Measurements from ENCODE around the gene ASCL2.

Gene ASCL2

DNA sequence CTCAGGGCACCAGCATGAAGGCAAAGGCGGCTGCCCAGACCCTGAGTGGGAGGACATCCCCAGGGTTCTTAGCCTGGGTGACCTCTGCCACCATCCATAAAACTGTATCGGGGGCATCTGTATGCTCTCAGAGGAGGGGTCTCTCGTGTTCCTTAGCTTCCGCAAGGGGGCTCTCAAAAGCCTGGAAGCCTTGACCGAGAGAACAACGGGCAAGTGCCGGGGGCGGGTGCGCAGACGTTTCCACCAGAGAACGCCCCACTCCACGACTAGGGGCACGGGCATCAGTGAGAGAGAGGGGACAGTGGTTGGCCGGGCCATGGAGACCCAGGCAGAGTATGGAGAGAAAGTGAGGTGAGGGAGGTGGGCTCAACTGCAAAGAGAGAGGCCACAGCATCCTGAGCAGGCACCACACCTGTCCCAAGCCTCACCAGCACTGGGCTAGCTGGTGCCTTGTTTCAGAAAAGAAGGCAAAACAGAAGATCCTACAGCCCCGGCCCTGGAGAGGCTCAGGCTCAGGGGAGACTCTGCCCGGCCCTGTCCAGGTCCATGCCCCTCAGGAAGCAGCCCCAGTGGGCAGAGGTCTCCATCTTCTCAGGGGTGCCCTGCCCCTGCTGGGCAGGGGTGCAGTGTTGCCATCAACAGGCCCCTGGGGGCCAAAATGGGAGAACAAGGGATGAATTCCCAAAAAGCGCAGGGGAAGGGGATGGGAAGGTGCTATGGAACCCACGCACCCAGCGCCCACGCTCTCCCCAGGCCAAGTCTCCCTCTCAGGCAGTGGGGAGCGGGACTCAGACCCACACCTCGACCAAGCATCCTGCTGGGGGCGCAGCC lies 37.3 kb upstream of the ASCL2 start:
- DNase-seq = peak; percentile 26

DNA sequence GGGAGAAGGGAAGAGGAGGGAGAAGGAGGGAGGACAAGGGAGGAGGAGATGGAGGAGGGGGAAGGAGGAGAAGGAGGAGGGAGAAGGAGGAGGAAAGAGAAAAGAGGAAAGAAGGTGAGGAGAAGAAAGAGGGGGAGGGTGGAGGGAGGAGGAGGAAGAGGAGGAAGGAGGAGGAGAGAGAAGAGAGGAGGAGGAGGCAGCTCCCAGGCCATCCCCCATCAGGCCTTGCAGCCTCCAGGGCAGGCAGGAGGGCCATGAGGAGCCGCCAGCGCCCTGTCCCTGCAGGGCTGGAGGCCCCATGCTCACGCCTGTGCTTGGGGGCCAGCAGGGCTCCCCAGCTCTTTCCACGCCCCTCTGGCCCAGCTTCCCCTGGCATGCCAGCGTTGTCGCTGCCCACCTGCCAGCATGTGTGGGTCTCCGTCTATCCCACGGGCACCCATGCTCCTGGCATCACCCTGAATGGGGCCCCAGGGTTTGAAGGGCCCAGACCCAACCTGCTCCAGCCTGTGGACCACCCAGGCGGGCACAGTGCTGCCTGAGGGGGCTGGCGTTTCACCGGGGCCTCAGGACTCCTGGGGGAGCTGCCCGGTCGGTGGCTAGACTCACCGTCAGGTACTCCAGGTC lies 36.6 kb upstream of the ASCL2 start:
- peak; percentile 80 for DNase-seq

DNA sequence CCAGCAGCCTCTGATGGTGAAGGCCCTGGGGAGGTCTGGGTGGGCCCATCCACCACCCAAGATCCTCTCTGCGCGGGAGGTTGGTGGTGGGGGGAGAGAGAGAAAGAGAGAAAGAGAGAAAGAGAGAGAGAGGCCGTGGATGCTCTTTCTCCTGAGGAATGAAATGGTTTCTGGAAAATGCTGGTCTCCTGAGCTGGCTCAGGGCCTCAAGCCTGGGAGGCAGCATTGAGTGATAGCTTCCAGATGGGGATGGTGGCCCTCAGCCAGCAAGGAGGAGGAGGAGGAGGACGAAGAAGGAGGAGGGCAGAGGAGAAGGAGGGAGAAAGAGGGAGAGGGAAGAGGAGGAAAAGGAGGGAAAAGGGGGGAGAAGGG lies 36.0 kb upstream of the ASCL2 start:
- peak; percentile 95 for DNase-seq

DNA sequence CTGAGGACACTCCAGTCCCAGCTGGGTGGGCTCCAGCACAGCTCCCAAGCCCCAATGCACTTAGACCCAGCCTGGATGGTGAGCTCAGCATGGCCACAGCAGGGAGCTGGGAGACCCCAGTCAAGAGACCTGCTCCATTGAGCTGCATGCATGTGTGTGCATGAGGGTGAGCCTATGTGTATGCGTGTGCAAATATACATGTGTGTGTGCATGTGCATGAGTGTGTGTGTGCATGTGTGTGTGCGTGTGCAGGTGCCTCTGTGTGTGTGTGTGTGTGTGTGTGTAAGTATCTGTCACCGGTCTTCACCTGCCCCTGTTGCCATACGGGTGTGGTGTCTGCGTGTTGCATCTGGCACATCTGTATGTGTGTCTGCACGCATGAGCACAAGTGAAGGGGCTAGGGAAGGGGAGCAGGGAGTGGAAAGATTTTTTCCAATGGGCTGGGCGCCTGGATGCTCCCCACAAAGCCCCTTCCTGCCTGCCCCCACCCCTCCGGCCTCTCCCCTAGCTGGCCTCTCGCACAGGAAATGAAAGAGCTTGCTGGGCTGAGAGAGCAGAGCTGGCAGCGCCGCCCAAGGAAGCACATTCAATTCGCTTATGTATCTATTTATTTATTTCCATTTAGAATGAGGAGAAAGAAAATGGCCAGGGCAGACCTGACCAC lies 35.5 kb upstream of the ASCL2 start:
- peak; percentile 96 for DNase-seq

DNA sequence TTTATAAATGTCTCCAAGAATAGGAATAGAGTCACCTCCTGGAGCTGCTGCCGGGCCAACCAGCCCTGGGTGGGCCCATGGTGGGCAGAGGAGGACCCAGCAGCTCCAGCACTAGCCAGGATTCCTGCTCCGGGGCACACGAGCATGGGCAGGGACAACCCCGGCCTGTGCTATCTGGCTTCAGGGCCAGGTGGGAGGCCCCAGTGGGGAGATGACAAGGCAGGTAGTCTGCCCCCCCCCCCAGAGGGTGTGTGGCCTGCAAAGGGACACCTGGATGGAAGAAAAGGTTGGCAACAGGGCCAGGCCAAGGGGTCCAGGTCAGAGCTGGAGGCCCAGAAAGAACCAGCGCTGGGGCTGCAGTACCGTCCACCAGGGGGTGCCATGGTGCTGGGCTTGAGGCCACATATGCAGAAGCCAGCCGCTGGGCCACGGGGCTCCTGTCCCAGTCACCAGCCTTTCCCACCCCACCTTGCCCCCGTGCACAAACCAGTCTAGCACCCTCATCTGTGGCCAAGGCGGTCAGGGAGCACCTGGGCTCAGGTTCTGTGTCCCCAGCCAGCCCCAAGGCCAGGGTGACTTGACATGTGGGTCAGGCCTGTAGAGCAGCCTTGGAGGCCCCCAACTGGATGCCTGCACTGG lies 34.9 kb upstream of the ASCL2 start:
- DNase-seq = peak; percentile 83

DNA sequence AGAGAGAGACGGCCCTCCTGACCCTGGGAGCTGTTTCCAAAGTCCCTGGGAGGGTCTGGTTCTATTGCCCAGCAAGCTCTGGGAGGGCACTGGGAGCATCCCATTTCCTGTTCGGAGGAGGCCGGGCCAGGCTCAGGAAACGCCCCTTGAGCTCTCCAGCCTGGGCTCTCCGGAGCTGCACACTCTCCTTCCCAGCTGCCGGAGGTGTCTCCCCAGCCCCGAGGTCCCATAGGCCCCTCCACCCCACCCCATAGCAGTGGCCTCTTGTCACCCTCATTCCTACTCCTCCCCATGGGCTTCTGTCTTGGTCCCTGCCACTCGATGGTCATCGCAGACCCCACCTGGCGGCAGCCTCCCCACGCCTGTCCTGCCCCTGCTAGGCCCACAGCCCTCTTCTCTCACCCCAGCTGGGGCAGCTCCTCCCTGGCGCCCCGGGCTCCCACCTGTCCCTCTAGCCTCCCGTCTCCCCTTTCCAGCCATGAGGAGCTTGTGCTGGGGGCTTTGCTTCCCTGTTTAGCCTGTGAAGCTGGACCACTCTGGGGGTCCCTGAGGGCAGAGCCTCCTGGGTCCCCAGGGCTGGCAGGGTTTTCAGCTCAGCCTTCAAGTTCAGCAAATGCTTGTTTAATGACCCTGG lies 34.2 kb upstream of the ASCL2 start:
- peak; percentile 43 for DNase-seq

DNA sequence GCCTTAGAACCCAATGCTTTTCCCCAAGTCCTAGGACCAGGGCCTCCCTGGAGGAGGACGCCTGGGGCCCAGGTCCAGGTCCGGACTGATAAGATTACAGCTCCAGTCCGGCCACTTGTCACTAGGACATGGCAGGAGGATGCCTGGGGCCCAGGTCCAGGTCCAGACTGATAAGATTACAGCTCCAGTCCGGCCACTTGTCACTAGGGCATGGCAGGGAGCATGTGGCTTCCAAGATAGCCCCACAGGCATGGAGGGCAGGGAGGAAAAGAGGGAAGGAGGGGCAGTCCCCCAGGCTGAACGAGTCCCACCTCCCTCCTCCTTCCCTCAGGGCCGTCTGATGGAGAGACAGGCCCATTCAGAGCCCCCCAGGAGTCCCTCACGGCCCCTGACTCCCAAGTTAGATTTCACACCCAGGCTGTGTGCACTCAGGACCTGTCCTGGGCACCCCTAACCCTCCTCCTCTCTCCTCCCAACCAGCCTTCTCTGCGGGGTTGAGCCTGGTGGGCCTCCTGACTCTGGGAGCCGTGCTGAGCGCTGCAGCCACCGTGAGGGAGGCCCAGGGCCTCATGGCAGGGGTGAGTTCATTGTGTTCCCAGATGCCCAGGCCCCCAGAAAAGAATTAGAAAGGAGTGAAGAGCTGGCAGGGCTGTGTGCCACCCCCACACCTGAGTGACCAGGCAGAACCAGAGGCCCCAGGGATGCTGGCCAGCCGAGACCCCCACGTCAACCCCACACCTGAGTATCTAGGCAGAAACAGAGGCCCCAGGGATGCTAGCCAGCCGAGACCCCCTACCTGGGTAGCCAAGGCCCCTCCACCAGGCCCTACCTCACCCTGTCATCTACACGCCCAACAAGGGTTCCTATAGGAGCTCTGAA lies 33.5 kb upstream of the ASCL2 start:
- peak; percentile 35 for DNase-seq

DNA sequence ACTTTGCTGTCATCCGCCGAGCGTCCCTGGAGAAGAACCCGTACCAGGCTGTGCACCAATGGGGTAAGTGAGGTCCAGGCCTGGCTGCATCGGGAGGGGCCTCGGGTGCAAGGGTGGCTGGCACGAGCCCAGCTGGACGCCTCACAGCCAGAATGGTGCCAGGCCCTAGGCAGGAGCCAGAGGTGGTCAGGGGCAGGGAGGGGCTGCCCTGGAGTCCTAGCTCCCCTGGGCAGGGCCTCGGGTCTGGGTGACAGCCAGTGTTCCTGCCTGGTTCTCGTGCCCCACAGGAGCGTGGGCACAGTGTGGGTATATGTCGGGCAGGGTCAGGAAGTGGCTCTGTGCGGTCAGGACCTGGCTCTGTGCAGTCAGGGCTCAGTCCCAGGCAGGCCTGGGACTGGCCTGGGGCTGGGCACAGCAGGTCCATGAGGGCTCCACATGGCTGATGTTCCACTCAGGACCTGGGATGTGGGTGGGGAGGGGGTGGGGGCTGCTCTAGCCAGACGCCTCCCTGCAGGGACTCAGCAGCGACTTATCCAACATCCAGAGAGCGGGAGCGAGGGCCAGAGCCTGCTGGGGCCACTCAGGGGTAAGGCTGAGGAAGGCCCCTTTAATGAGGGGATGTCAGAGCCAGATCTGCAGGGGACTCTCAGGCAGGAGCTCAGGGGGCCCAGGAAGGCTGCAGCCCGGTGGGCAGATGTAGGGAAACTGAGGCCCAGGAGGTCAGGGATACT lies 32.7 kb upstream of the ASCL2 start:
- peak; percentile 44 for DNase-seq

DNA sequence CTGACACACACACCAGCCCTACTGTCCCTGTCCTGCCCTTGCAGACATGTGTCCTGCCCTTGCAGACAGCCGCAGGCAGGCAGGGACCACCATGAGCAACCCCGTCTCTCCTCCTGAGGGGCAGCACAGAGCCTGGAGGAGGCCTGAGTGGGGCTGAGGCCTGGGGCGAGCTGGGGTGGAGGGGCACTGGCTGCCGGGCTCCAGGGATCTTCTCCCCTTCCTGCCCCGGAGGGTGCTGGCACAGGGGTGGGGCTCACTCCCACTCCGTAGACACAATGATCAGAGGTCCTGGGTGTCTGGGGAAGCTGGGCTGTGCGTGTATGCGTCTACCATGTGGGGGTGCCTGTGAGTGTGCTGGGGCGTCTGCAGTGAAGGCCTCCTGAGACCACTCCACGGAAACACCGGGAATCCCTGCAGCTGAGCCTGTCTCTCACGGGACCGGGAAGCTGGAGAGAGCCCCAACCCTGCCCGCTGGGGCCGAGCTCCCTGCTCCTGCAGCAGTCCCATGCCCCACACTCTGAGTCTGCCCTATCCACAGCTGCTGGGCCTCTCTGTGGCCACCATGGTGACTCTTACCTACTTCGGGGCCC lies 32.0 kb upstream of the ASCL2 start:
- DNase-seq = no peak

DNA sequence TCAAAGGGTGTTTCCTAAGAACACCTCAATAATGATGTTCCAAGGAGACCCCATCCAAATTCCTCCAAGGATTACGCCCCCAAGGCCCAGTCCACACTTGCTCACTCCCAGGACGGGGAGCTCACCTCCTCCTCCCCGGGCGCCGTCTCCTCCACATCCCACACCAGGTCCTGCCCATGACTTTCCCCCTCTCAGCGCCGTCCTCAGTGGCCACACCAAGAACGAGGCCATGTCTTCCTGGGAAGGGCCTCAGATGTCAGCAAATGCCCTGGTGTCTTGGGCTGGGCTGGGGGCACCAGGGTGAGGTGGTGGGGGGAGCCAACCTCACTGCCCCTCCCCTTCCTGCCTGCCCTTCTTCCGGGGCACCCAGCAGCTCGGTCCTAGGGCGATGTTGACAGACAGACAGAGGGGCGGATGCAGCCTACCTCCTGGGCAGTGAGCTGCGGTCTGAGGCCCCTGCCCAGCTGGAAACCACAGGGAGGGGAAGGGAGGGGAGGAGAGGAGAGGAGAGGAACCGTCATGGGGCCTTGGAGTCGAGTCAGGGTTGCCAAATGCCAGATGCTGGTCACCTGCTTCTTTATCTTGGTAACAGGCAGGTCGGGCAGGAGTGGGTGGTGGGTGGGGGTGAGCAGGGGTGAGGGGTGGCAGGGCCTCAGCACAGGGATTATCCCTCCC lies 31.4 kb upstream of the ASCL2 start, which contains the start of the genes C11orf21 and TSPAN32:
C11orf21 (minus strand) TSS at position 288 of the 675 bp plus-strand sequence; CDS start at position 178, 110 bp downstream.
TSPAN32 (plus strand) TSS at position 383 of the 675 bp plus-strand sequence; CDS start at position 520, 137 bp downstream.
- DNase-seq = peak; percentile 64

DNA sequence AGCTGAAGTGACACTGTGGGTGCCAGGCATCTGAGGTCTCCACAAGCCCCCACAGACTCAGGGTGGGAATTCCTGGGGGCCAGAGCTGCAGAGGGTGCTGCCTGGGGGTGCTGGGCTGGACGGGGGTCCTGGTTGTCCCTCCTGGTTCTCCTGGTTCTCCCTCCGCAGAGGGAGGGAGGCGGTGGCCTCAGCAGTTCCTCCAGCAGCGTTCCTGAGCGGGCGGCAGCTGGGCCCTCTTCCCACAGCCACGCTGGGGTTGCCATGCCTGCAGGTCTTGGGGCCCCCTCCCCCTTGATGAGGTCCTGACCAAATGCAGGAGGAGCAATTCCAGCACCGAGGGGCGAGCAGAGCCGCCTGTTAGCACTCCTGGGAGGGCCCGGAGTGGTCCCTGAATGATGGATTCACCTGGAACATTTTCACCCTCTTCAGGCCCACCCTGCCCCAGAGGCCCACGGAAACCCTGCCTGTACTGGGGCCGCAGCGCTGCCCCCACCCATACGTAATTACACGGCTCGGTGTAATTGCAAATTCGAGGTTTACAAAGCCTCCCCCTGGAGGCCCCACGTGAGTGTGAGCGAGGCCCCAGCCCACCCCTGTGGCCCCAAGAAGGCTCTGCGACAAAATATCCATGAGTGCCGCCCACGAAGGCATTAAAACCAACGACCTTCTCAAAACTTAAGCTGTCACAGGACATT lies 30.7 kb upstream of the ASCL2 start:
- peak; percentile 41 for DNase-seq

DNA sequence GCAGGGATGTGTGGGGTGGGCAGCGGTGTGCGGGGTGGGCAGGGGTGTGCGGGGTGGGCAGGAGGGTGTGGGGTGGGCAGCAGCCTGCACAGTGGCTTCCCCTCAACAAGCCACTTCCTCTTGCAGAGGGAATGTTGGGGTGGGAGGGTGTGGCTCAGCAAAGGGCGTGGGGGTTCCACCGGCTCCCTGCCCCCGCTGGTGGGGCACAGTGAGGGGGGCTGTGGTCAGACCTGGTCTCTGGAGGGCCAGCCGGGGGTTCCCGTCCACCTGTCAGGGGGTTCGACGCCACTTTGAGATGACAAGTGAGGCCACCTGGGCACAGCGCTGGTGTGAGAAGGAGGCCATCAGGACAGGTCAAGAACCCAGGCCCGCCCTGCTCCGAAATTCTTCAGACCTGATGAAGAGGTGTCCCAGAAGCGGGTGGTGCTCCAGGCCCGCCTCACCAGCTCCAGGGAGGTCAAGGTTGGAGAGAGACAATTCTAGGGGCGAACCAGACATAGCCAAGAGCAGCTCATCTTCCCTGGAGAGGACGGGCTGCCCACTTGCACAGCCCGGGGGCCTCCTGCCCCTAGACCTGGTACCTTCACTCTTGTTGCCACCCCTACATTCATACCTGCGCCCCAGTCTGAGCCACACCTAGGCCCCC lies 30.0 kb upstream of the ASCL2 start:
- peak; percentile 31 for DNase-seq

DNA sequence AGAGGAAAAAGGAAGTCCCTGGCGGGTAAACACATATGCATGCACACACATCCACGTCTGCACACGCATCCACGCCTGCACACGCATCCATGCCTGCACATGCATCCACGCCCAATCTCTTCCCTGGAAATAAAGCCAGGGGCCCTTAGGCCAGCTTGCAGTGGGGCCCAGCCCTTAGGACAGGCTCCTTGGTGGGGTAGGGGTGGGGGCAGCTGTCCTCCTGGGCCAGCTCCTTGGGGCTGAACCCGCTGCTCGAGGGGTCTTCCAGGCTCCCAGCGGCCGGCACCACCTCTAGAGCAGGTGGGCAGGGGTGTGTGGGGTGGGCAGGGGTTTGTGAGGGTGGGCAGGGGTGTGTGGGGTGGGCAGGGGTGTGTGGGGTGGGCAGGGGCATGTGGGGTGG lies 29.4 kb upstream of the ASCL2 start:
- DNase-seq = peak; percentile 11

DNA sequence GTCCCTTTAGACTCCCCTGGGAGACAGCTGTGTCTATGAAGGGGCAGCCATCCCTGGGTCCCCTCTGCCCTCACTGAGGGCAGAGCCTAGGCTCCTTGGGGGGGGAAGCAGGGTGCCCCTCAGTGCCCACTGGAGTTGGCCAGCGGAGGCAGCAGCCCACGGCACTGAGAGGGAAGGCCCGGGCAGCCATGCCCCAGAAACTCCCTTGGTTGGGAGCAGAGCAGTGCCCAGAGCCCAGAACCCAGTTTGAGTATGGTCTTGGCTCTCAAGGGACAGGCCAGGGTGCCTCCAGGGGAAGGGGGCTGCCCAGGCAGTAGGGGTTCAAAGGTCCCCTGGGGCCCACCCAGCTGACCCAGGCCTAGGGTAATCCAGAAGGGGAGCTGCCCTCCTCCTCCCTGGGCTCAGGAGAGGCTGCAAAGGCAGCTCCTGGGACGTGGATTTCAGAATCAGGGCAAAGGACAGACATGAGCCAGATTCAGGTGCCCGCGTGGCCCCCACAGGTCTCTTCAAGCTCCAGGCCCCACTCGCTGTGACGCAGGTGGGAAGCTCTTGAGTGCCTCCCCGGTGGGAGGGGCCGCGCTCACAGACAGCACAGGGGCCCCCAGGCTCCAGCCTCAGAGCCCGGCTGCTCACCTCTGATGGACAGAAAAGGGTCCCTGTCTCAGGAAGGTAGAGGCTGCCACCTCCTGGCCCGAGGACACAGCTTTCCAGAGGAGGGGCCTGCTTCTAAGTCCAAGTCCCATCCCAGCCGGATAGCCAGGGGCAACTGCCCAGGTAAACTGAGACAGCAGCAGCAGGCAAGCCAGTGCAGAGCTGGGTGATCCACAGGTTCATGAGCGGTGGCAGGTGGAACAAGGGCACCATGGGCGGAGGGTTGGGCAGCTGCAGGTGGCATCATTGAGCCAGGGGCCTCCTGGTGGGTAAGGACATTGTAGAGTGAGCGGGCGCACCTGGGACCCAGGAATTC lies 28.7 kb upstream of the ASCL2 start:
- DNase-seq = peak; percentile 42

DNA sequence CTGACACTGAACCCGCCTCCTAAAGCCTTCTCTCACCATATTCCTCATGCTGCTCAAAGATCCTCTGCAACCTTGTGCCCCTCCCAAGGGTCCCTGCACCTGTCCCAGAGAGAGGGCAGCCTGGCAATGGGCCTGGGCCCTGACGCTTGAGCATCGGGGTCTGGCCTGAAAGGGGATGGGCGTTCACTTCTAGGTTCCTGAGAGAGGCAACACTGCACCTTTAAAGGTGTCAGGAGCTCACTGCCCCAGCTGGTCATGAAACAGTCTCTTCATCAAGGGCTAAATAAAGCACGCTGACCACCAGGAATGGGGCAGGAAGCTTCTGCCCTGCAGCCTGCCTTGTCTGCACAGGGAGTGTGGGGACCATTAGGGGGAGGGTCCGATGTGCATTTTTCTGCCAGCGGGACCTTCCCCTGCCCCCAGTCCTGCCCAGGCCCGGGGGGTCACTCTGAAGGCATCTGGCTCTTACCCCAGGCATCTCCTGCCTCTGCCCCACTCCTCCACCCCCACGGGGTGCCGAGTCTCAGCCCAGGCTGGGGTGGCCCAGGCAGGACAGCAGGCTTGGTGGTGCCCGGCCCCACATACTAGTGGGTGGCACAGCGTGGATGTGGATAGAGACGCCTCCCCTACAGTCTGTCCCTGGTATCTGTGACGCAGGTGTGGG lies 27.9 kb upstream of the ASCL2 start:
- peak; percentile 20 for DNase-seq

DNA sequence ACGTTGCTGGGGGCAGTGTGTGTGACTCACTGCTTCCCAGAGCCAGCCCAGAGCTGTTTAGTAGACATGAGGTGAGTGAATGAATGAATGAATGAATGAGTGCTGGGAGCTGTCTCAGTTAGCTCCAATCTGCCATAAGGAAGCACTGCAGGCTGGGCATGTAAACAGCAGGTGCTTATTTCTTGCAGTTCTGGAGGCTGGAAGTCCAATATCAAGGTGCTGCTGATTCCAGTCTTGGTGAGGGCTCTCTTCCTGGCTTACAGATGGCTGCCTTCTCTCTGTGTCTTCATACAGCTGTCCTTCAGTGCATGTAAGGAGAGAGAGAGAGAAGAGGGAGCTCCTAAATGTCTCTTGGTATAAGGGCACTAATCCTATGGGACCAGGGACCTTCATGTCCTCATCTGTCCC lies 27.2 kb upstream of the ASCL2 start:
- DNase-seq = no peak

Data from right hindlimb (tissue), 1 donor.